Nephron progenitor cell (in vitro differentiated cells): ENCODE results near the gene CDC42.
A peak's percentile ranks its signal among the peaks of the same experiment; 100 is the strongest.

Experiments
- DNase-seq: peaks from one replicate; pipeline ENCODE4 v3.0.0; 2021
- H3K27ac Mint-ChIP-seq: 2 replicates; pipeline ENCODE4 v1.8.0; 2021; ENCODE audit warnings: mild to moderate bottlenecking, moderate library complexity, mixed read lengths
- H3K27me3 Mint-ChIP-seq: 2 replicates; pipeline ENCODE4 v1.8.0; 2021; ENCODE audit warnings: mild to moderate bottlenecking, low read depth, mixed read lengths; ENCODE audit not compliant: poor library complexity
- H3K36me3 Mint-ChIP-seq: 2 replicates; pipeline ENCODE4 v1.8.0; 2021; ENCODE audit warnings: low read depth, mixed read lengths
- H3K4me1 Mint-ChIP-seq: 2 replicates; pipeline ENCODE4 v1.8.0; 2021; ENCODE audit warnings: mixed read lengths
- H3K4me3 Mint-ChIP-seq: 2 replicates; pipeline ENCODE4 v1.8.0; 2021; ENCODE audit warnings: mild to moderate bottlenecking, moderate library complexity, mixed read lengths
- H3K9me3 Mint-ChIP-seq: 2 replicates; pipeline ENCODE4 v1.8.0; 2021; ENCODE audit warnings: mild to moderate bottlenecking, moderate library complexity, mixed read lengths
- TF ChIP-seq, protein P1 (sequence below): fragments of 200-600 bp; sonication (generic); IDR thresholded peaks from 2 replicates; pipeline ENCODE4 v1.5.0; 2021; ENCODE audit warnings: antibody characterized with exemption

The CDC42 gene

DNA sequence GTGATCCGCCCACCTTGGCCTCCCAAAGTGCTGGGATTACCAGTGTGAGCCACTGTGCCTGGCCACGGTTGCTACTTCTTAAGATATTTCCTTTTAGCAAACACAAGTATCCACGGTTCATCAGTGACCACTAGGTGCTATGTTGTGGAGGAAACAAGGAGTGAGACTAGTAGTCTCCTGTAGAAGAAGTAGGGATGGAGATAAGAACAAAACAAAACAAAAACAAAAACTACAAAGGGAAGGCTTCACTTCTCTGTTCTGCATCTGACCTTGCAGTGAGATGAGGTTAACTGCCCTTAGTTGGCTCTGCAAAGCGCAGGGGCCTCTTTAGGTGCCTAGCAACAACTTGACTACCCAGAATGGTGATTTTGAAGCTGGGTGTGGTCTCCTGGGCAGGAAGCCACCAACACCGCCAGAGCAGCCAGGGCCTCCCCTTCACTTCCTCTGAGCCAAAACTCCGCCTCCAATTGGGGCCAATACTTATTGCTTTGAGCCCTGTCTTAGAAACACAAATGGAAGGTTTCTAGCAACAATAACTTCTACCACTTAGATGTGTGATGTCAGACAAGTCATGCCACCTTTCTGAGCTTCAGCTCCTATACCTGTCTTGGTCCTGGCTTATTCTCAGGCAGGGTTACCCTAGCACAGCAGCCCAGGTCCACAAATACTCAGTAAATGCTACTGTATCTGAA lies 12.8 kb upstream of the CDC42 start:
- H3K4me1 Mint-ChIP-seq, result peaks cover 37% of the 10 kb centered on the region
- H3K4me3 Mint-ChIP-seq, result no peak overlapping the region
- H3K36me3 Mint-ChIP-seq, result no peaks in the 10 kb centered on the region
- H3K9me3 Mint-ChIP-seq, result no peaks in the 10 kb centered on the region
- DNase-seq, result no peak
- TF ChIP-seq, protein P1, sequence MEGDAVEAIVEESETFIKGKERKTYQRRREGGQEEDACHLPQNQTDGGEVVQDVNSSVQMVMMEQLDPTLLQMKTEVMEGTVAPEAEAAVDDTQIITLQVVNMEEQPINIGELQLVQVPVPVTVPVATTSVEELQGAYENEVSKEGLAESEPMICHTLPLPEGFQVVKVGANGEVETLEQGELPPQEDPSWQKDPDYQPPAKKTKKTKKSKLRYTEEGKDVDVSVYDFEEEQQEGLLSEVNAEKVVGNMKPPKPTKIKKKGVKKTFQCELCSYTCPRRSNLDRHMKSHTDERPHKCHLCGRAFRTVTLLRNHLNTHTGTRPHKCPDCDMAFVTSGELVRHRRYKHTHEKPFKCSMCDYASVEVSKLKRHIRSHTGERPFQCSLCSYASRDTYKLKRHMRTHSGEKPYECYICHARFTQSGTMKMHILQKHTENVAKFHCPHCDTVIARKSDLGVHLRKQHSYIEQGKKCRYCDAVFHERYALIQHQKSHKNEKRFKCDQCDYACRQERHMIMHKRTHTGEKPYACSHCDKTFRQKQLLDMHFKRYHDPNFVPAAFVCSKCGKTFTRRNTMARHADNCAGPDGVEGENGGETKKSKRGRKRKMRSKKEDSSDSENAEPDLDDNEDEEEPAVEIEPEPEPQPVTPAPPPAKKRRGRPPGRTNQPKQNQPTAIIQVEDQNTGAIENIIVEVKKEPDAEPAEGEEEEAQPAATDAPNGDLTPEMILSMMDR, result no peak
- peak overlapping the region; percentile 50 for H3K27ac Mint-ChIP-seq
- H3K27me3 Mint-ChIP-seq, result peaks cover 8% of the 10 kb centered on the region

DNA sequence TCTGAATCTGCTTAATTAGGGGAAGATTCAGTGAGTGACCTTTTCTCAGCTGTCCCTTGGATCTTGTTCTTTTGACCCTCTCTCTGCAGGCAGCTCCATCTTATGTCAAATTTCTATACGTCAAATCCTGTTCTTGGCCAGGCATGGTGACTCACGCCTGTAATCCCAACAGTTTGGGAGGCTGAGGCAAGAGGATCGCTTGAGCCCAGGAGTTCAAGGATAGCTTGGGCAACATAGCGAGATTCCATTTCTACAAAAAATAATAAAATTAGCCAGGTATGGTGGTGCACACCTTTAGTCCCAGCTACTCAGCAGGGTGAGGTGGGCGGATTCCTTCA lies 12.3 kb upstream of the CDC42 start:
- Mint-ChIP-seq H3K9me3 (peaks cover 2% of the 10 kb centered on the region), H3K27me3 (peaks cover 8% of the 10 kb centered on the region), H3K27ac (peak overlapping the region; percentile 50), H3K4me1 (peaks cover 38% of the 10 kb centered on the region), H3K36me3 (peaks cover 2% of the 10 kb centered on the region), H3K4me3 (no peak overlapping the region)
- TF ChIP-seq, protein P1, result no peak
- DNase-seq, result no peak

DNA sequence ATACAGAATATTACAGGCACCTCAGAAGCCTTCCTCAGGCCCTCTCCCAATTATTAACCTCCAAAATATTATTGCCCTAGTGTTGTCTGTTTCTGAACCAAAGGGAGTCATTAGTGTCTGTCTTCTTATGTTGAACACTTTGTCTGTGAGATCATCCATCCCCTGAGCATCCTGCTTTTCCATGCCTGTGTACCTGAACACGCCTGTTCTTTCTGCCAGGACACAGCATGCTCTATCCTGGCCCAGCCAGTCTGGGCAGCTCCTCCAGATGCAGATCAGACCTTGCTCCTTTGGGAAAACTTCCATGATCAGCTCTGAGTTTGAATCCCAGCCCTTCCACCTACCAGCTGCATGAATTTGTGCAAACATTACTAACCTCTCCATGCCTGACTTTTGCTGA lies 11.0 kb upstream of the CDC42 start:
- Mint-ChIP-seq H3K27me3 (peaks cover 8% of the 10 kb centered on the region), H3K4me1 (peaks cover 38% of the 10 kb centered on the region), H3K9me3 (peaks cover 5% of the 10 kb centered on the region), H3K27ac (peak overlapping the region; percentile 7), H3K4me3 (no peak overlapping the region), H3K36me3 (peaks cover 5% of the 10 kb centered on the region)
- TF ChIP-seq, protein P1, result no peak
- no peak for DNase-seq

DNA sequence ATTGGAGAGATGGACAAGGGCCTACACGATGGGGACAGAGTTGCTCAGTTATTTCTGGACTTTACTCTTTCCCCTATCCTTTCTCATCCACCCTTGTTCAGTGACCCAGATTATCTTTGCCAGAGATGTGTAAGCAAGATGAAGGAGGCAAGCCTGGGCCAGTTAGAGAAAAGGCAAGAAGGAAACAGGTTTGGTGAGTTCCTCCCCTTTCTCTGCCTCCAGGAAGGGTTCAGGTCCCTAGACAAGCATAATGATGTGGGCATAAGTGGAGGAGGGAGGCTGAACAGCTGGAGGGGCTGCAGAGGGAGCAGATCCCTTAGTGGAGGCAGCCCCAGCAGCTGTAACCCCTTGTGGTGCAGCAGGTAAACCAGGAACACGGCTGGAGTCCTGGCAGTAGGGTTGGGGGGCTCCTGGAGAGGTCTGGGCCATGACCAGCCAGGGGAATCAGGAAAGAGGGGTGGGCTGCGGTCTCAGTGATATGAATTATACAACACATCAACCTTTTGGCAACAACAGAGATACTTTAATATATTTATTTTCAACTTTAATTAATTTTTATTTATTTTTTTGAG lies 9.2 kb upstream of the CDC42 start:
- Mint-ChIP-seq H3K4me3 (no peak overlapping the region), H3K27me3 (peaks cover 8% of the 10 kb centered on the region), H3K9me3 (peaks cover 5% of the 10 kb centered on the region), H3K27ac (no peak overlapping the region), H3K36me3 (peaks cover 5% of the 10 kb centered on the region), H3K4me1 (peaks cover 31% of the 10 kb centered on the region)
- TF ChIP-seq, protein P1, result no peak
- no peak for DNase-seq

DNA sequence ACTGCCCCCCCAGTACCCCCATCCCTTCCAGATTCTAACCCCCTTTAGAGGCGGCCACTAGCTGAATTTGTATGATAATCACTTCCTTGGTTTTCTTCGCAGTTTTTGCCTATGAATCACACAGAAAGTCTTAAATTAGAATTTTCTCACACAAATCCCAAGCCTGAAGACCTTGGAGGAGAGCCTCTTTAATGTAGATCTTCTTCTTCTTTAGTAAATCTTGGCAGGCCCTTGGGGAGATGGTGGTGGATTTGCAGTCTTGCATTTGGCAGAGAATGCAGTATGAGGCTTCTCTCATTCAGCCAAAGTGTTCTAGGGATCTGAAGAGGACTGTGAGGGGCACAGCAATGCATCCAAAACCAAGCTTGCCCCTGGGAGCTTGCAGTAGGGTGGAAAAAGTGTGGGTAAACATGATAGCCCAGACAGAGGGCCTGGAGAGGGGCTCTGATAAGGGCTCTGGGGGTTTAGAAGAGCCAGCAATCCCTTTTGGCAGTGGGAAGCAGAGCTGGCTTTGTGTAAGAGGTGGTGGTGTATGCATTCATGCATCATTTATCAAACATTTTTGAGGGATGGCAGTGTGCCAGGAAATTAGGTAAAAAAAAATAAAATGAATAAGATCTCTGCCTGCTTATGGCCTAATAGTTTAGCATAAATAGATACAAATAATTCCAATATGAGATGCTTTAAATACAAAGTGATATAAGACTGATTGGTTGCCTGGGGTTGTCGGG lies 7.7 kb upstream of the CDC42 start:
- TF ChIP-seq, protein P1, result no peak
- peaks cover 25% of the 10 kb centered on the region for H3K4me1 Mint-ChIP-seq
- H3K9me3 Mint-ChIP-seq, result peaks cover 5% of the 10 kb centered on the region
- peaks cover 5% of the 10 kb centered on the region for H3K36me3 Mint-ChIP-seq
- H3K4me3 Mint-ChIP-seq, result no peak overlapping the region
- H3K27ac Mint-ChIP-seq, result no peak overlapping the region
- no peak for DNase-seq
- H3K27me3 Mint-ChIP-seq, result peaks cover 2% of the 10 kb centered on the region
